OCI-LY7 (cell line): Measurements from ENCODE around the gene TOX3. TPM values are rescaled to one million over a fixed set of nuclear protein-coding genes. Genes with fewer than 3 reads are reported as not detected.

Source experiments
- BruUV-seq: library from RNA; stranded (reverse); fragments of 400-500 nt; replicated peaks from 2 replicates; lab custom pipeline; 2021; lab: Mats Ljungman, UMichigan
- CTCF ChIA-PET: fragments of 300-600 bp; sonication (Branson Sonifier 250); formaldehyde crosslinking; loops from one replicate; lab custom pipeline; 2022; ENCODE audit warnings: antibody characterized with exemption; ENCODE audit not compliant: unreplicated experiment; lab: Charles Lee
- POLR2A ChIA-PET: fragments of 300-600 bp; sonication (Branson Sonifier 250); formaldehyde crosslinking; loops from one replicate; lab custom pipeline; 2022; ENCODE audit warnings: antibody characterized with exemption; lab: Charles Lee
- DNase-seq: peaks from one replicate; pipeline ENCODE4 v3.0.0-alpha.2; 2015; ENCODE audit warnings: low spot score
- H2AFZ ChIP-seq: fragments of 200-600 bp; sonication (generic), shearing (Covaris generic); 2 replicates; pipeline ENCODE4 v1.6.1; 2014; ENCODE audit warnings: mild to moderate bottlenecking, antibody characterized with exemption, low read length, moderate library complexity
- H3K27ac ChIP-seq: fragments of 200-600 bp; sonication (generic); 2 replicates; pipeline ENCODE4 v1.5.1; 2014; ENCODE audit warnings: mixed run types, low read depth, mild to moderate bottlenecking, moderate library complexity, low read length, inconsistent platforms; ENCODE audit not compliant: poor library complexity, severe bottlenecking
- H3K36me3 ChIP-seq: fragments of 200-600 bp; sonication (generic); 2 replicates; pipeline ENCODE4 v1.6.1; 2014; ENCODE audit warnings: mild to moderate bottlenecking, antibody characterized with exemption, low read length, moderate library complexity, mixed read lengths; ENCODE audit not compliant: insufficient read depth
- H3K4me1 ChIP-seq: fragments of 200-600 bp; sonication (generic); 2 replicates; pipeline ENCODE4 v1.5.1; 2014; ENCODE audit warnings: mild to moderate bottlenecking, low read length; ENCODE audit not compliant: insufficient read depth, poor library complexity, severe bottlenecking
- H3K4me2 ChIP-seq: fragments of 200-600 bp; sonication (generic); 2 replicates; pipeline ENCODE4 v1.6.1; 2014; ENCODE audit warnings: mild to moderate bottlenecking, low read length
- H3K4me3 ChIP-seq: fragments of 200-600 bp; sonication (generic); 2 replicates; pipeline ENCODE4 v1.5.1; 2014; ENCODE audit warnings: mild to moderate bottlenecking, low read depth, low read length; ENCODE audit not compliant: poor library complexity, severe bottlenecking
- H3K79me2 ChIP-seq: fragments of 200-600 bp; sonication (generic); 2 replicates; pipeline ENCODE4 v1.6.1; 2016; ENCODE audit warnings: low read depth, mild to moderate bottlenecking, low read length, moderate library complexity, mixed read lengths; ENCODE audit not compliant: insufficient read depth
- H3K9me2 ChIP-seq: fragments of 200-600 bp; sonication (generic); 2 replicates; pipeline ENCODE4 v1.6.1; 2016; ENCODE audit warnings: mild to moderate bottlenecking, low read length, mixed read lengths; ENCODE audit not compliant: insufficient read depth
- H3K9me3 ChIP-seq: fragments of 200-600 bp; sonication (generic); 2 replicates; pipeline ENCODE4 v1.6.1; 2014; ENCODE audit warnings: mild to moderate bottlenecking, mixed run types, low read length, mixed read lengths
- H4K20me1 ChIP-seq: fragments of 200-600 bp; sonication (generic); 2 replicates; pipeline ENCODE4 v1.6.1; 2014; ENCODE audit warnings: mild to moderate bottlenecking, antibody characterized with exemption, low read length, moderate library complexity, mixed read lengths; ENCODE audit not compliant: insufficient read depth
- EZH2phosphoT487 ChIP-seq: fragments of 200-600 bp; sonication (generic); IDR thresholded peaks from 2 replicates; pipeline ENCODE4 v1.6.1; 2018; ENCODE audit warnings: low read depth, borderline replicate concordance, mild to moderate bottlenecking, mixed run types, antibody characterized with exemption, low read length, moderate library complexity, mixed read lengths
- intact Hi-C: fragments of 100-400 bp; cut with micrococcal nuclease; formaldehyde crosslinking; loops from one replicate; pipeline ENCODE4 v1.10.0; 2022; ENCODE audit not compliant: unreplicated experiment
- total RNA-seq, 2 experiments: library from RNA; depleted of rRNA in 1 of 2; stranded (reverse); fragments of >200 nt in 1 of 2; shearing (Covaris generic) in 1 of 2; gene quantifications; 2 replicates each; pipeline ENCODE4 v1.2.3, GENCODE V29; 2014 to 2022
- TF ChIP-seq, protein P1 (sequence below): fragments of 200-600 bp; sonication (generic); conservative IDR thresholded peaks from 2 replicates; pipeline ENCODE4 v1.5.1; 2014; ENCODE audit warnings: mild to moderate bottlenecking, antibody characterized with exemption, low read length, moderate library complexity, mixed read lengths

The TOX3 gene
- total RNA-seq, 2 experiments from 2014 or later: not detected

DNA sequence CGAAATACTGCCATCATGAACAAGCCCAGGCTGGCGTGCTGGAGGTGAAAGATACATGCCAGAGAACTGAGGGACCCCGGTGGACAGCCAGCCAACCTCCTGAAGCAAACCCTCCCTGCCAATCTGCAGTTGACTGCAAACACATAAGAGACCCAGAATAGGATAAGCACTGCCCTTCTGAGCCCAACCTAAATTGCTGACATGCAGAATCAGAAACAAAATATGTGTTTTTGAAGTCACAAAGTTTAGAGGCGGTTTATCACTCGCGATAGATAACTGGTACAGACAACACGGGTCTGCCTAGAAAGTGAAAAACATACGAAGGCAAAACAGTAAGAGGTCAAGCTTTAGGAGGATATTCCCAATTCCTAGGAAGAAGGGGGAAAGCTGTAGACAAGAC, 14.6 kb downstream of the TOX3 start:
- POLR2A ChIA-PET: no interaction called here
- Histone ChIP-seq H3K4me3 (no peak overlapping the region), H4K20me1 (no peaks in the 10 kb centered on the region)

DNA sequence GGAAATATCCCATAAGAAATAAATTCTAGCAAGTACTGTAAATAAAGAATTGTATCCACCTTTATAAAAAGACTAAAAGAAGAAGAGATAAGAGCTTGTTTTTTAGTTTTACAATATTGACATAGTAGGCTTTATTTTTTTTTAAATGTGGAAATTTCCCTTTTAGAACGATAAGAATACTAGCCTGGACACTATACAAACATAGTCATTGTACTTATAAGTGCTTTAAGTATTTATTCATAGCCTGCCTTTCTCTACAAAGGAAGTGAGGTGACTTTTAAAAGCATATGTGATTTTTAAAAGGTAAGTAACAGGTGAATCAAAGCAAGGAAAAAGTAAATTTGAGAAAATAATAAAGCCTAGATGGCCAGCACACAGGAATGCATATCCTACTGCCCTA, 17.7 kb downstream of the TOX3 start:
- CTCF ChIA-PET: no interaction called here
- no peak overlapping the region for H2AFZ ChIP-seq
- H3K4me1 ChIP-seq: no peaks in the 10 kb centered on the region
- H3K36me3 ChIP-seq: no peaks in the 10 kb centered on the region
- H4K20me1 ChIP-seq: no peaks in the 10 kb centered on the region
- POLR2A ChIA-PET: interaction anchor here (0.6 kb wide), 1 partner anchor 619 kb away, joined by 3 read pairs; no protein-coding TSS in a partner anchor
- H3K4me2 ChIP-seq: no peak overlapping the region
- TF ChIP-seq, protein P1, sequence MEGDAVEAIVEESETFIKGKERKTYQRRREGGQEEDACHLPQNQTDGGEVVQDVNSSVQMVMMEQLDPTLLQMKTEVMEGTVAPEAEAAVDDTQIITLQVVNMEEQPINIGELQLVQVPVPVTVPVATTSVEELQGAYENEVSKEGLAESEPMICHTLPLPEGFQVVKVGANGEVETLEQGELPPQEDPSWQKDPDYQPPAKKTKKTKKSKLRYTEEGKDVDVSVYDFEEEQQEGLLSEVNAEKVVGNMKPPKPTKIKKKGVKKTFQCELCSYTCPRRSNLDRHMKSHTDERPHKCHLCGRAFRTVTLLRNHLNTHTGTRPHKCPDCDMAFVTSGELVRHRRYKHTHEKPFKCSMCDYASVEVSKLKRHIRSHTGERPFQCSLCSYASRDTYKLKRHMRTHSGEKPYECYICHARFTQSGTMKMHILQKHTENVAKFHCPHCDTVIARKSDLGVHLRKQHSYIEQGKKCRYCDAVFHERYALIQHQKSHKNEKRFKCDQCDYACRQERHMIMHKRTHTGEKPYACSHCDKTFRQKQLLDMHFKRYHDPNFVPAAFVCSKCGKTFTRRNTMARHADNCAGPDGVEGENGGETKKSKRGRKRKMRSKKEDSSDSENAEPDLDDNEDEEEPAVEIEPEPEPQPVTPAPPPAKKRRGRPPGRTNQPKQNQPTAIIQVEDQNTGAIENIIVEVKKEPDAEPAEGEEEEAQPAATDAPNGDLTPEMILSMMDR: no peak
- no peak for TF ChIP-seq EZH2phosphoT487
- no peaks in the 10 kb centered on the region for H3K9me3 ChIP-seq
- no TSS peak for BruUV-seq
- H3K27ac ChIP-seq: no peak overlapping the region
- H3K9me2 ChIP-seq: no peaks in the 10 kb centered on the region
- no peaks in the 10 kb centered on the region for H3K79me2 ChIP-seq
- no peak overlapping the region for H3K4me3 ChIP-seq
- DNase-seq: no peak
- intact Hi-C loops: no loop called here

More for the DNA sequence above, 14.6 kb downstream of the TOX3 start:
- no peaks in the 10 kb centered on the region for H3K4me1 ChIP-seq
- no peak overlapping the region for H3K4me2 ChIP-seq
- no peak for DNase-seq
- H2AFZ ChIP-seq: no peak overlapping the region
- H3K36me3 ChIP-seq: no peaks in the 10 kb centered on the region
- H3K79me2 ChIP-seq: no peaks in the 10 kb centered on the region
- TF ChIP-seq EZH2phosphoT487: no peak
- TF ChIP-seq, protein P1: no peak
- intact Hi-C loops: no loop called here
- no peaks in the 10 kb centered on the region for H3K9me2 ChIP-seq
- BruUV-seq: no TSS peak
- H3K27ac ChIP-seq: no peak overlapping the region
- no peaks in the 10 kb centered on the region for H3K9me3 ChIP-seq
- CTCF ChIA-PET: no interaction called here

DNA sequence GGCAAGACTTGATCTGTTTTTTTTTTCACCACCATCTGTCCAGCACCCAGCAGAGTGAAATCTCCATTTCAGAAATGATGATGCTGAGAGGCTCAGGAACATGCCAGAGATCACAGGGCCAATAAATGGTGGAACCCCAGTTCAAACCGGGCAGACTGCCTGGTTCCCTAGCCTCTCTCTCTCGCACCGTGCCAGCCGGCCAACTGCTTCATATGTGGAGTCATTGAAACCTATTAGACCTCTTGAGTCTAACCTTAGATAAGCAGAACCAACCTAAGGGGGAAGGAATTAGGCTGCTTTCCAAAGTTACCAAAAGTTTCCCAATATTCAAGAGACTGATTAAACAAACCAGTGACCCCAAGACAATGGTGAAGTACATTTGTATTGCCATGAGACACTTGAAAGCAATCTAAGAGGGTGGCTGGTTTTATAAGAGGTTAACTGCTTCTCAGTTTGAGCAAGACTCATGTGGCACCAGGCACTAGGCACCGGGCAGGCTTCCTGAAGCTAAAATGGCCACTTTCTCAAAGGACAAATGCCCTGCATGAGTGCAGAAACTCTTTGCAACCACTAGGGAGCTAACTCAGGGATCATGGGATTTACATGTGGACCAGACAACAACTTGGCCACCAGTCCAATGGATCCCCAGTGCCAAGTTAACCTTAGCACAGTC, 18.4 kb downstream of the TOX3 start:
- intact Hi-C loops: no loop called here
- H3K9me3 ChIP-seq: no peaks in the 10 kb centered on the region
- CTCF ChIA-PET: no interaction called here
- H3K36me3 ChIP-seq: no peaks in the 10 kb centered on the region
- H2AFZ ChIP-seq: no peak overlapping the region
- H3K4me1 ChIP-seq: no peaks in the 10 kb centered on the region
- H3K9me2 ChIP-seq: no peaks in the 10 kb centered on the region
- H3K4me3 ChIP-seq: no peak overlapping the region
- no peak for DNase-seq
- no peak for TF ChIP-seq EZH2phosphoT487
- TF ChIP-seq, protein P1: no peak
- no peaks in the 10 kb centered on the region for H3K79me2 ChIP-seq
- POLR2A ChIA-PET: no interaction called here
- no peaks in the 10 kb centered on the region for H4K20me1 ChIP-seq
- no TSS peak for BruUV-seq
- H3K27ac ChIP-seq: no peak overlapping the region
- no peak overlapping the region for H3K4me2 ChIP-seq
